Coronary artery (tissue), 2 donors: ENCODE measurements around the gene RAPGEF5.

Source experiments
- DNase-seq: peaks from one replicate; pipeline ENCODE4 v3.0.0-alpha.2; 2017; ENCODE audit warnings: low spot score
- H3K27ac ChIP-seq, 2 donors: fragments of 200-600 bp; sonication (generic); one replicate each; pipeline ENCODE4 v1.5.1; 2016 to 2019
- H3K4me3 ChIP-seq: fragments of 200-600 bp; sonication (generic); 2 replicates; pipeline ENCODE4 v1.5.1; 2016; ENCODE audit warnings: mild to moderate bottlenecking, moderate library complexity
- TF ChIP-seq, protein P1 (sequence below): fragments of 200-600 bp; sonication (generic); IDR thresholded peaks from one replicate; pipeline ENCODE4 v1.5.1; 2019; ENCODE audit warnings: antibody characterized with exemption

Gene RAPGEF5

DNA sequence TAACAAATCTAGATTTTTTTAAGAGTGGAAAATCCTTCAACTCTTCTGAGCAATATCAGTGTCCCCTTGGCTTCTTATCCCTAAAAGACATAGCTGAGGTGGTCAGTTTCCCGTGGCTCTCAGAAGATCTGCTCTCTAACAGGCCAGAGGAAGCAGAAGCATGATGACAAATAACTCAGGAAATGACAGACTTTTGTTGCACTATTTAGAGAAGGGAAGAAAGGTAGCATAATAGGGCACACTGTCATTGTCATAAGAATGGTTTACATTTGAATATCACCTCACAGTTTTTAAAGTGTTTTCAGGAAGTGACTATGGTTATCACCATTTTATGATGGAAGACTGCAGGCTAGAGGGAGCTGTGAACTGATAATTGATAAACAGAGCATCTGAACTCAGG, 33.6 kb upstream of the RAPGEF5 start:
- DNase-seq, result no peak
- H3K4me3 ChIP-seq, result no peak overlapping the region
- H3K27ac ChIP-seq, result no peak overlapping the region
- TF ChIP-seq, protein P1, sequence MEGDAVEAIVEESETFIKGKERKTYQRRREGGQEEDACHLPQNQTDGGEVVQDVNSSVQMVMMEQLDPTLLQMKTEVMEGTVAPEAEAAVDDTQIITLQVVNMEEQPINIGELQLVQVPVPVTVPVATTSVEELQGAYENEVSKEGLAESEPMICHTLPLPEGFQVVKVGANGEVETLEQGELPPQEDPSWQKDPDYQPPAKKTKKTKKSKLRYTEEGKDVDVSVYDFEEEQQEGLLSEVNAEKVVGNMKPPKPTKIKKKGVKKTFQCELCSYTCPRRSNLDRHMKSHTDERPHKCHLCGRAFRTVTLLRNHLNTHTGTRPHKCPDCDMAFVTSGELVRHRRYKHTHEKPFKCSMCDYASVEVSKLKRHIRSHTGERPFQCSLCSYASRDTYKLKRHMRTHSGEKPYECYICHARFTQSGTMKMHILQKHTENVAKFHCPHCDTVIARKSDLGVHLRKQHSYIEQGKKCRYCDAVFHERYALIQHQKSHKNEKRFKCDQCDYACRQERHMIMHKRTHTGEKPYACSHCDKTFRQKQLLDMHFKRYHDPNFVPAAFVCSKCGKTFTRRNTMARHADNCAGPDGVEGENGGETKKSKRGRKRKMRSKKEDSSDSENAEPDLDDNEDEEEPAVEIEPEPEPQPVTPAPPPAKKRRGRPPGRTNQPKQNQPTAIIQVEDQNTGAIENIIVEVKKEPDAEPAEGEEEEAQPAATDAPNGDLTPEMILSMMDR, result no peak

DNA sequence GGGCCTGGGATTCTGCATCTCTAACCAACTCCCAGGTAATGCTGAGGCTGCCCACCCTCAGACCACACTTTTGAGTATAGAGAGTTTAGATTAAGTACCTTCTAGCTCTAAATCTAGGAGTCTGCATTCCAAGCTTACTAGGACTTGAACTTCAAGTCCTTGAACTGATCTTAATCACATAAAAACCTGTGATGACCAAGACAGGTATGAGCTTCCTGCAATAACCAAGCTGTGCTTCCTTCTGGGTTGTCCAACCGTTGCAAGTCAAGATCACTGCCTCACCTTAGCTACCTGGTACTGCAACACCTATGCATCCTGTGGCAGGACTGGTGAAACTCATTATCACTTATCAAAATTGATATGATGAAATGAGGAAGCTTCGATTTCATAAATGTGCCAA, 32.9 kb upstream of the RAPGEF5 start:
- TF ChIP-seq, protein P1, result no peak
- no peak for DNase-seq

DNA sequence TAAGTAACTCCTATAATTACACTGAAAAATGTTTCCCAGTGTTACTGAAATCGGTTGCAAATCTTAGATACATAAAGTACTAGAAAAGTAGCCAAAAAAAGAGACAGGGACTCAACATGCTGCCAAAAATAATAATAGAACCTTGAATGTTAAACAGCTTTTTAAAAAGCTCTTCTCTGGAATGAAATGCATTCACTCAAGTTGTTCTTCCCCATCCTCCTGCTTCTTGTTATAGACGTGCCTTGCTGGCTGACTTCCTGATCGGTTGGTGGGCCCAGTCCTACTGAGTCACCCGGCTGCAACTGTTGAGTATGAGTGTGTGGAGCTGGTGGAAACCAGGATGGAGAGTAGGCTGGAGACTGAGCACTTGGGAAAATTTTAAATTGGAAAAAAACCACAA, 30.6 kb upstream of the RAPGEF5 start:
- Histone ChIP-seq H3K4me3 (no peak overlapping the region), H3K27ac (no peak overlapping the region)
- TF ChIP-seq, protein P1, result no peak
- DNase-seq, result no peak

More for the DNA sequence above, 32.9 kb upstream of the RAPGEF5 start:
- H3K27ac ChIP-seq, result no peak overlapping the region
- H3K4me3 ChIP-seq, result no peak overlapping the region

DNA sequence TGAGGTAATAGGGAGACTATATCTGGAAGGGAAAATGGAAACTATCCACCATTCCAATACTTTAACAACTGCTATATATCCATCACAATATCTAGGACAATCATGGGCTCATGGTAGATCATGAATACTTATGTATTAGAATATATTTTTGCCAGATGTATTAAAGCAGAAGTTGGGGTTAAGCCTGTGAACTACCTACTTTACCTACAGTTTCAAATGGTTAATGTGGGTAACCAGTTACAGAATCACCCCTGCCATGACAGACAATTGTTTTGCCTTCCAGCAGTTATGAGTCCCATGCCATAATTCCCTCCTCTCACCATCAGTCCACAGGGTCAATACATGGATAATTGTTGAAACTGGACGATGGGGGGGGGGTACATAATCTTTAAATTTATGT, 29.9 kb upstream of the RAPGEF5 start:
- TF ChIP-seq, protein P1, result no peak
- DNase-seq, result no peak
- Histone ChIP-seq H3K27ac (no peak overlapping the region), H3K4me3 (no peak overlapping the region)

DNA sequence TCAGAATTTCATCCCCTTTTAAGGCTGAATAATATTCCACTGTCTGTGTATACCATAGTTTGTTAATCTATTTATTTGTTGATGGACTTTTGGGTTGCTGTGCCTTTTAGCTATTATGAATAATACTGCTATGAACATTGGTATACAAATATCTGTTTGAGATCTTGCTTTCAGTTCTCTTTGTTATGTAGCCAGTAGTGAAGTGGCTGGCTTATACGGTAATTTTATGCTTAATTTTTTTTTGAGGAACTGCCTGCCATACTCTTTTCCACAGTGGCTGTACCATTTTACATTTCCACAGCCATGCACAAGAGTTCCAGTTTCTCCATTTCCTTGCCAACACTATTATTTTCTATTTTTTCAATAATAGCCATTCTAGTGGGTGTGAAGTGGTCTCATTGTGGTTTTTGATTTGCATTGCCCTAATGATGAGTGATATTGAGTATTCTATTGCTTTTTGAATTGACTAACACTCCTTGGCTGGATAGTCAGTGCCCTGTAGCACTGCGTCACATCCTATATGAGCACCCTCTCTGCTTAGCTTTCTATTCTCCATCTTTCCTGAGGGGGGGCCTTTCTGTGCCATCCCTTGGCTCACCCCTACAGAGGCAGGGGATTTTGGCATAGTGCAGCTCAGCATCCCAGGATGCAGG, 29.4 kb upstream of the RAPGEF5 start:
- TF ChIP-seq, protein P1, result no peak
- no peak overlapping the region for H3K27ac ChIP-seq
- DNase-seq, result no peak
- H3K4me3 ChIP-seq, result no peak overlapping the region

DNA sequence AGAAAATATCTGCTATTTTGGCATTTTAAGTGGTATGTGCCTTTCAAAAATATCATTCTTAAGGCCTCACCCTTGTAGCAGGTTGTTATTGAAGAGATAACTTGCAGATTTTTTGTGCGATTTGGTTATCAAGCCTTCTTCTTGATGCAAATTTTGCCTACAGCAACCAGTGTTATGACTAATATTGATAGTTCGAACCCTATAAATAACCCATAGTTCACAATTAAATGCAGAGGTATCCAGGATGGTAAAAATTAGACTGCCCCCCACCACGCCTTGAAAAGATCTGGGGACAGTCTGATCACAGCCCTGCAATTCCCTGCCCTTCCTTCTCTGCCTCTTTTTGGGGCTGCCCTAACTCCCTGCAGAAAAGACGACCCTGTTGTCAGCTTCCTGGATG, 28.4 kb upstream of the RAPGEF5 start:
- no peak overlapping the region for H3K27ac ChIP-seq
- H3K4me3 ChIP-seq, result no peak overlapping the region
- DNase-seq, result no peak
- TF ChIP-seq, protein P1, result no peak

DNA sequence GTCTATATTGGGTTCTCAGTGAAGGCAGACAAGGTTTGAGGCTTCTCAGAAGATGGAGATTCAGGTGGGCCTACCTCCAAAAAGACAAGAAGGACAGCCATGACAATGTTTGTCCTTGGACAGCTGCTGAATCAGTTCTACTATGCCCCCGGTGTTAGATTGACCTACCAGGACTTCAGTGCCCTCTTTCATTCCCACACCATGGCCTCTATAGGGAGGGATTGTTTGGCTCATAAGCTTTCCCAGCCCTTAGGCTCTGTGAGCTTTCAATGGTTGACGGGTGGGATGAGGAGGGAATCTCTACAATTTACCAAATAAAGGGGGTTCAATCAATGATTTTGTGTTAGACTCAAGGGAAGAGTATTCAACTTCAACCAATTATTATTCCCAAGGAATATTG, 23.4 kb upstream of the RAPGEF5 start:
- no peak for DNase-seq
- TF ChIP-seq, protein P1, result no peak
- H3K4me3 ChIP-seq, result no peak overlapping the region
- no peak overlapping the region for H3K27ac ChIP-seq
